KMS-11 (cell line): Measurements from ENCODE around the gene SEMA3C.

Experiments
- H2AFZ ChIP-seq: fragments of 200-600 bp; sonication (generic); 2 replicates; pipeline ENCODE4 v1.6.1; 2016; ENCODE audit warnings: antibody characterized with exemption, mixed run types, low read depth
- H3K27ac ChIP-seq: fragments of 200-600 bp; sonication (generic); 2 replicates; pipeline ENCODE4 v1.6.1; 2016; ENCODE audit warnings: mild to moderate bottlenecking, mixed run types
- H3K27me3 ChIP-seq: fragments of 200-600 bp; sonication (generic); 2 replicates; pipeline ENCODE4 v1.6.1; 2017; ENCODE audit warnings: mild to moderate bottlenecking, low read depth, mixed run types, moderate library complexity; ENCODE audit not compliant: insufficient read depth
- H3K36me3 ChIP-seq: fragments of 200-600 bp; sonication (generic); 2 replicates; pipeline ENCODE4 v1.6.1; 2017; ENCODE audit warnings: mild to moderate bottlenecking, mixed run types; ENCODE audit not compliant: insufficient read depth
- H3K4me1 ChIP-seq: fragments of 200-600 bp; sonication (generic); 2 replicates; pipeline ENCODE4 v1.6.1; 2016; ENCODE audit warnings: mild to moderate bottlenecking, low read depth, mixed run types; ENCODE audit not compliant: poor library complexity, severe bottlenecking
- H3K4me2 ChIP-seq: fragments of 200-600 bp; sonication (generic); 2 replicates; pipeline ENCODE4 v1.7.0; 2016; ENCODE audit warnings: mild to moderate bottlenecking, mixed run types
- H3K4me3 ChIP-seq: fragments of 200-600 bp; sonication (generic); IDR thresholded peaks from 2 replicates; pipeline ENCODE4 v1.6.1; 2017; ENCODE audit warnings: low read depth, low read length, mixed read lengths; ENCODE audit not compliant: insufficient read depth
- H3K79me2 ChIP-seq: fragments of 200-600 bp; sonication (generic); 2 replicates; pipeline ENCODE4 v1.6.1; 2016; ENCODE audit warnings: low read depth, mixed run types; ENCODE audit not compliant: insufficient read depth
- H3K9ac ChIP-seq: fragments of 200-600 bp; sonication (generic); 2 replicates; pipeline ENCODE4 v1.6.1; 2016; ENCODE audit warnings: mild to moderate bottlenecking, mixed run types
- H4K20me1 ChIP-seq: fragments of 200-600 bp; sonication (generic); 2 replicates; pipeline ENCODE4 v1.6.1; 2016; ENCODE audit warnings: mild to moderate bottlenecking, mixed run types; ENCODE audit not compliant: insufficient read depth
- TF ChIP-seq, protein P1 (sequence below): fragments of 200-600 bp; sonication (generic); conservative IDR thresholded peaks from 2 replicates; pipeline ENCODE4 v1.6.1; 2017; ENCODE audit warnings: low read depth, mild to moderate bottlenecking, antibody characterized with exemption, low read length, moderate library complexity, mixed read lengths

SEMA3C gene

DNA sequence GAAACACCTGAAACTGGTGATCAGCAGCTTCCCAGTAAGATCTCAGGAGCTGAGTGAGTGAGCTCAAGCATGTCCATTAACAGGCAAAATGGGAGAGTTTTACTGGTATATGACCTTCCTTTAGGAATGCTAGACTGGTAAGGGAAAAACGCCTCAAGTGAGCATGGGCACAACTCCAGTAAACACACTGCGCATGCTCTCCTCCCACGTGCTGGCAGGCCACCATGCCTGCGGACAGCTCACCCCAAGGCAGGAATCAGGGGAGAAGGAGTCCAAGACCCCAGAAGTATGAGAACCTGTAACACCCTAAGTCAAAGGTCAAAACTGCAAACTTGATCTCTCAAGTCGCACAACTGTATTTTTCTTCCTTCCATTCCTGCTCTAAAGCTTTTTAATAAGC lies 152.1 kb downstream of the SEMA3C start:
- Histone ChIP-seq H3K9ac (no peak overlapping the region), H3K36me3 (no peaks in the 10 kb centered on the region), H3K4me3 (no peak overlapping the region), H3K4me2 (no peak overlapping the region), H2AFZ (no peak overlapping the region), H4K20me1 (no peaks in the 10 kb centered on the region), H3K27me3 (no peaks in the 10 kb centered on the region), H3K79me2 (no peaks in the 10 kb centered on the region), H3K27ac (no peak overlapping the region), H3K4me1 (no peaks in the 10 kb centered on the region)
- TF ChIP-seq, protein P1, sequence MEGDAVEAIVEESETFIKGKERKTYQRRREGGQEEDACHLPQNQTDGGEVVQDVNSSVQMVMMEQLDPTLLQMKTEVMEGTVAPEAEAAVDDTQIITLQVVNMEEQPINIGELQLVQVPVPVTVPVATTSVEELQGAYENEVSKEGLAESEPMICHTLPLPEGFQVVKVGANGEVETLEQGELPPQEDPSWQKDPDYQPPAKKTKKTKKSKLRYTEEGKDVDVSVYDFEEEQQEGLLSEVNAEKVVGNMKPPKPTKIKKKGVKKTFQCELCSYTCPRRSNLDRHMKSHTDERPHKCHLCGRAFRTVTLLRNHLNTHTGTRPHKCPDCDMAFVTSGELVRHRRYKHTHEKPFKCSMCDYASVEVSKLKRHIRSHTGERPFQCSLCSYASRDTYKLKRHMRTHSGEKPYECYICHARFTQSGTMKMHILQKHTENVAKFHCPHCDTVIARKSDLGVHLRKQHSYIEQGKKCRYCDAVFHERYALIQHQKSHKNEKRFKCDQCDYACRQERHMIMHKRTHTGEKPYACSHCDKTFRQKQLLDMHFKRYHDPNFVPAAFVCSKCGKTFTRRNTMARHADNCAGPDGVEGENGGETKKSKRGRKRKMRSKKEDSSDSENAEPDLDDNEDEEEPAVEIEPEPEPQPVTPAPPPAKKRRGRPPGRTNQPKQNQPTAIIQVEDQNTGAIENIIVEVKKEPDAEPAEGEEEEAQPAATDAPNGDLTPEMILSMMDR, result no peak

DNA sequence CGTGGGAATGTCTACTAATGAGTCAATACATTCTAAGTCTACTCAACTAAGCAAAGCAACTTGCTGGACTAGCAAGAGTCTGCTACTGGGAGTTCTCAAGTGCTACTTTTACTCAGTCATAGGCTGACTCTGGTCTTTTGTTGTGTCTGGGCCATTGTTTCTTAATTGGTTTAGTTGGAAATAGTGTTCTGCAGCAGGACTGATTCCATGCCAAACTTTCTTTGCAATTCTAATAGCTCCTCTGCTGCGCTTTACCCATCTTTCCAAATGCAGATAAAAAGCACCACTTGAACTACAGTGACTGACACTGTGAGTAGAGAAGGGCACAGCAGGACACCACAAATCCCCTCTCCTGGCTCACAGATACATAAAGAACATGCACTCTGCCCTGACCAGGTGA lies 154.7 kb downstream of the SEMA3C start:
- Histone ChIP-seq H3K9ac (no peak overlapping the region), H3K27ac (no peak overlapping the region), H3K4me3 (no peak overlapping the region), H2AFZ (no peak overlapping the region), H3K27me3 (no peaks in the 10 kb centered on the region), H4K20me1 (no peaks in the 10 kb centered on the region), H3K79me2 (no peaks in the 10 kb centered on the region), H3K4me2 (no peak overlapping the region), H3K36me3 (no peaks in the 10 kb centered on the region), H3K4me1 (no peaks in the 10 kb centered on the region)
- TF ChIP-seq, protein P1, result no peak

DNA sequence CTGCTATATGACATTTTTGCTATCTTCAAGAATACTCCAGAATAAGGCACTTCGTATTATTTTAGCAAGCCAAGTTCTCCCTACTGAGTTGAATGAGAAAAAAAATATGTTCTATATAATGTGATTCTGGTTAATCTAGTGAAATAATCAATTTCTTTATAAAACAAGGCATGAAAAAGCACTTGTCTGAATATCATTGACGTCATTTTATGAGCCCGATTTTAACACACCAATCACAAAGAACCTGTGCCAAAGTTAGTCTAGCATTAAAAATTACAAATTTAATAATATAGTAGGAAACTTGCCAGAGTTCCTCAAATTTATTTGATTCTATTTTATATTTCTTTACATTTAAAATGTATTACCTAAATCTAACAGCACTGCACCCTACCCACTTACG lies 155.1 kb downstream of the SEMA3C start:
- Histone ChIP-seq H3K4me1 (no peaks in the 10 kb centered on the region), H3K36me3 (no peaks in the 10 kb centered on the region), H3K4me2 (no peak overlapping the region), H3K9ac (no peak overlapping the region), H3K27ac (no peak overlapping the region), H3K27me3 (no peaks in the 10 kb centered on the region), H2AFZ (no peak overlapping the region), H3K4me3 (no peak overlapping the region), H4K20me1 (no peaks in the 10 kb centered on the region), H3K79me2 (no peaks in the 10 kb centered on the region)
- TF ChIP-seq, protein P1, result no peak

DNA sequence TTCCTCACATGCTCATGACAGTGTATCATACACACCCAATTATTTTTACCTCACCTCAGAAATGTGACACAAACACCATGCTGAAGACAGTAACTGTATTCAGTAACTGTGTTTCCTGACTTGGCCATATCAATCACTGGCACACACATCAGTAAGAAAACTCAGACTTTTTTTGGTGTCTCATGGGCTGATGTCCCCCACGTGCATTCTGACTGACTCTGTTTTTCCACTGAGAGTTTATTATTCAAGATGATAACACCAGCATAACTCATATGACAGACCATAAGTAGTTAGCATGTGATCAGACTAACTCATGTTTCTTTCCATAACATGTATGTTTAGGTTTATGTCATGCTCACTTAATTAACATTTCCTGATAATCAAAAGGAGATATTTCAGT lies 155.6 kb downstream of the SEMA3C start:
- Histone ChIP-seq H3K36me3 (no peaks in the 10 kb centered on the region), H3K4me1 (no peaks in the 10 kb centered on the region), H3K9ac (no peak overlapping the region), H3K27ac (no peak overlapping the region), H2AFZ (no peak overlapping the region), H4K20me1 (no peaks in the 10 kb centered on the region), H3K27me3 (no peaks in the 10 kb centered on the region), H3K79me2 (no peaks in the 10 kb centered on the region), H3K4me3 (no peak overlapping the region), H3K4me2 (no peak overlapping the region)
- TF ChIP-seq, protein P1, result no peak

DNA sequence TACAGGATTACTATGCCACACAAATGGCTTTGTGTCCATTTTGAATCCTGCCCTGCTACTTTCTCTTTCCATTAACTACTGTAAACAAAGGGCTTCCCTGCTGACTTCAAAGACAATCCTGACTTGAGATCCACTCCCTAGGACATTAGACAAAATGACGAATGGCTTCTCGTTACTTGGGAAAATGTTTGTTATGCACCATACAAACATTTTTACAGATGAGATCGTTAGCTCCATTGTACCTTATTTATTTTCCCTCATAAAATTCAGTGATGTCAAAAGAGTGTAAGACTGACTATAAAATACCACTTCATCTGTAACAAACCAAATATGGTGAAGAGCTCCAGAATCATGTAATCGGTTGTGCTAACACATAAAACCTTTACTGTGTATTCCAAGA lies 158.6 kb downstream of the SEMA3C start:
- Histone ChIP-seq H3K27me3 (no peaks in the 10 kb centered on the region), H3K36me3 (no peaks in the 10 kb centered on the region), H3K4me3 (no peak overlapping the region), H2AFZ (no peak overlapping the region), H3K4me2 (no peak overlapping the region), H4K20me1 (no peaks in the 10 kb centered on the region), H3K79me2 (no peaks in the 10 kb centered on the region), H3K27ac (no peak overlapping the region), H3K4me1 (no peaks in the 10 kb centered on the region), H3K9ac (no peak overlapping the region)
- TF ChIP-seq, protein P1, result no peak
